ENCODE data around the gene HAUS2. TPM values are rescaled to one million over a fixed set of nuclear protein-coding genes. Genes with fewer than 3 reads are reported as not detected.

HAUS2 gene
- total RNA-seq, 1 experiment from 2014 or later, result 39.8 TPM

- Histone ChIP-seq H3K27me3 (ENCODE audit: insufficient read depth, low read length) (no peaks in the 10 kb centered on the region), H2AFZ (ENCODE audit: low read depth, low read length, poor library complexity, severe bottlenecking) (no peak overlapping the region), H3K79me2 (ENCODE audit: insufficient read depth, low read length) (no peaks in the 10 kb centered on the region), H3K4me1 (ENCODE audit: control insufficient read depth in 1 of 2, insufficient read depth in 2 of 2, low read length in 2 of 2) (peaks cover 0 to 5% of the 10 kb centered on the region in 2 experiments; a peak in 2 of 4 replicates), H3K27ac (ENCODE audit: low read depth, low read length) (no peak overlapping the region), H3K4me2 (ENCODE audit: low read length) (no peak overlapping the region), H4K20me1 (ENCODE audit: insufficient read depth) (no peaks in the 10 kb centered on the region), H3K4me3 (replicated peaks in 1 of 2; ENCODE audit: low read depth in 1 of 2, low read length in 2 of 2) (no peak overlapping the region), H3K9ac (ENCODE audit: low read length) (no peak overlapping the region), H3K36me3 (ENCODE audit: control insufficient read depth in 1 of 2, insufficient read depth in 2 of 2, low read length in 2 of 2) (no peaks in the 10 kb centered on the region), H3K9me3 (ENCODE audit: control insufficient read depth in 1 of 2, insufficient read depth in 1 of 2, low read depth in 1 of 2, low read length in 2 of 2) (no peaks in the 10 kb centered on the region), H3K9me2 (ENCODE audit: insufficient read depth) (no peaks in the 10 kb centered on the region)
- BruUV-seq (replicated peaks), result no TSS peak
- no peak for TF ChIP-seq TCF7L2 (IDR thresholded peaks at IDR 0.05; ENCODE audit: borderline replicate concordance, extremely low read depth, insufficient read depth, insufficient read length)
- no peak for TF ChIP-seq MAX (IDR thresholded peaks at IDR 0.05)
- RAD21 ChIA-PET (ENCODE audit: low non-redundant PET in 1 of 2, low total read pairs in 2 of 2, uncharacterized antibody in 2 of 2, unreplicated experiment in 2 of 2), result no interaction called here
- ATAC-seq (no peak), DNase-seq (ENCODE audit: low read depth, low spot score) (no peak)
- intact Hi-C loops (cut with micrococcal nuclease), result no loop called here
- CTCF ChIA-PET, result no interaction called here
- POLR2A ChIA-PET, result interaction anchor here (0.6 kb wide), 1 partner anchor 1068 kb away, joined by 3 read pairs; no protein-coding TSS in a partner anchor
These were observed 63.8 kb downstream of the HAUS2 start for GRCh38 chr15:42612367-42612912.

- H3K9ac ChIP-seq (ENCODE audit: low read length), result no peak overlapping the region
- H3K9me3 ChIP-seq (ENCODE audit: control insufficient read depth in 1 of 2, insufficient read depth in 1 of 2, low read depth in 1 of 2, low read length in 2 of 2), result no peaks in the 10 kb centered on the region
- H3K27me3 ChIP-seq (ENCODE audit: insufficient read depth, low read length), result no peaks in the 10 kb centered on the region
- no peak overlapping the region for H3K4me3 ChIP-seq (replicated peaks in 1 of 2; ENCODE audit: low read depth in 1 of 2, low read length in 2 of 2)
- CTCF ChIA-PET, result no interaction called here
- DNase-seq (ENCODE audit: low read depth, low spot score) (no peak), ATAC-seq (no peak)
- RAD21 ChIA-PET (ENCODE audit: low non-redundant PET in 1 of 2, low total read pairs in 2 of 2, uncharacterized antibody in 2 of 2, unreplicated experiment in 2 of 2), result no interaction called here
- H4K20me1 ChIP-seq (ENCODE audit: insufficient read depth), result no peaks in the 10 kb centered on the region
- intact Hi-C loops (cut with micrococcal nuclease), result no loop called here
- H3K9me2 ChIP-seq (ENCODE audit: insufficient read depth), result no peaks in the 10 kb centered on the region
- TF ChIP-seq SP1 (IDR thresholded peaks at IDR 0.05; ENCODE audit: low read depth) (no peak), ZBTB33 (IDR thresholded peaks at IDR 0.05; ENCODE audit: extremely low read depth, insufficient replicate concordance, low read length) (no peak), FOSL1 (IDR thresholded peaks at IDR 0.05; ENCODE audit: low read depth) (no peak), POLR2AphosphoS5 (IDR thresholded peaks at IDR 0.05; ENCODE audit: low read depth, low read length) (no peak), YY1 (IDR thresholded peaks at IDR 0.05; ENCODE audit: extremely low read depth, insufficient replicate concordance, low read depth, low read length) (no peak), ELF1 (IDR thresholded peaks at IDR 0.05; ENCODE audit: borderline replicate concordance, low read depth) (no peak), EZH2 (IDR thresholded peaks at IDR 0.05) (no peak), EZH2phosphoT487 (IDR thresholded peaks at IDR 0.05; ENCODE audit: borderline replicate concordance) (no peak), MAX (IDR thresholded peaks at IDR 0.05) (no peak), CEBPB (IDR thresholded peaks at IDR 0.05; ENCODE audit: low read depth) (no peak), SRF (IDR thresholded peaks at IDR 0.05; ENCODE audit: low read depth) (no peak)
- no peak overlapping the region for H2AFZ ChIP-seq (ENCODE audit: low read depth, low read length, poor library complexity, severe bottlenecking)
- BruUV-seq (replicated peaks), result no TSS peak
- no peaks in the 10 kb centered on the region for H3K36me3 ChIP-seq (ENCODE audit: control insufficient read depth in 1 of 2, insufficient read depth in 2 of 2, low read length in 2 of 2)
- H3K4me2 ChIP-seq (ENCODE audit: low read length), result no peak overlapping the region
- no peaks in the 10 kb centered on the region for H3K79me2 ChIP-seq (ENCODE audit: insufficient read depth, low read length)
- no peaks in the 10 kb centered on the region for H3K4me1 ChIP-seq (ENCODE audit: control insufficient read depth in 1 of 2, insufficient read depth in 2 of 2, low read length in 2 of 2)
- POLR2A ChIA-PET, result no interaction called here
- no peak overlapping the region for H3K27ac ChIP-seq (ENCODE audit: low read depth, low read length)
These were observed 67.5 kb downstream of the HAUS2 start for GRCh38 chr15:42616107-42616506.
